IMR-90 (cell line): ENCODE measurements around the gene MUSTN1. TPM values are rescaled to one million over a fixed set of nuclear protein-coding genes. Genes with fewer than 3 reads are reported as not detected.

Experiments used
- ATAC-seq: fragments of 200-7000 bp; cut with Tn5 transposase; 2 replicates; pipeline ENCODE4 v1.9.1; 2020; ENCODE audit warnings: low read depth, mild to moderate bottlenecking, moderate library complexity
- BruUV-seq: library from RNA; stranded (reverse); fragments of 400-500 nt; replicated peaks from 2 replicates; lab custom pipeline; 2021; lab: Mats Ljungman, UMichigan
- CTCF ChIA-PET: fragments of 300-600 bp; formaldehyde crosslinking; extraction: SDS; loops from one replicate; lab custom pipeline; 2021; ENCODE audit warnings: antibody characterized with exemption; lab: Yijun Ruan, JAX
- POLR2A ChIA-PET: fragments of 300-600 bp; sonication (Branson Sonifier 250); formaldehyde crosslinking; loops from one replicate; lab custom pipeline; 2022; ENCODE audit warnings: antibody characterized with exemption; ENCODE audit not compliant: unreplicated experiment; lab: Charles Lee
- DNase-seq: peaks from one replicate; pipeline ENCODE4 v3.0.0; 2013
- H2AFZ ChIP-seq: replicated peaks from 2 replicates; pipeline ENCODE3; 2013; ENCODE audit warnings: low read length, mild to moderate bottlenecking; ENCODE audit not compliant: poor library complexity
- H2AK5ac ChIP-seq: 2 replicates; pipeline ENCODE4 v1.6.1; 2013; ENCODE audit warnings: low read depth, low read length, inconsistent platforms
- H2AK9ac ChIP-seq: replicated peaks from 2 replicates; pipeline ENCODE3; 2013; ENCODE audit warnings: mild to moderate bottlenecking, low read depth, low read length, moderate library complexity; ENCODE audit not compliant: poor library complexity
- H2BK120ac ChIP-seq: 2 replicates; pipeline ENCODE4 v1.6.1; 2013; ENCODE audit warnings: low read depth, low read length, inconsistent platforms
- H2BK15ac ChIP-seq: 3 replicates; pipeline ENCODE4 v1.6.1; 2013; ENCODE audit warnings: low read depth, low read length, inconsistent platforms
- H2BK20ac ChIP-seq: 2 replicates; pipeline ENCODE4 v1.6.1; 2013; ENCODE audit warnings: low read depth, mild to moderate bottlenecking, inconsistent platforms, low read length, moderate library complexity
- H2BK5ac ChIP-seq: 2 replicates; pipeline ENCODE4 v1.6.1; 2013; ENCODE audit warnings: mild to moderate bottlenecking, low read depth, low read length, inconsistent platforms; ENCODE audit not compliant: poor library complexity, severe bottlenecking
- H3K14ac ChIP-seq: replicated peaks from 2 replicates; pipeline ENCODE4 v1.6.1; 2013; ENCODE audit warnings: low read depth, low read length, inconsistent platforms
- H3K18ac ChIP-seq: 2 replicates; pipeline ENCODE4 v1.6.1; 2013; ENCODE audit warnings: low read depth, low read length, control low read depth
- H3K23ac ChIP-seq: 2 replicates; pipeline ENCODE4 v1.6.1; 2013; ENCODE audit warnings: low read depth, low read length, inconsistent platforms
- H3K27ac ChIP-seq: 2 replicates; pipeline ENCODE4 v1.5.1; 2013; ENCODE audit warnings: mild to moderate bottlenecking, control low read depth, low read length; ENCODE audit not compliant: insufficient read depth
- H3K27me3 ChIP-seq: 2 replicates; pipeline ENCODE4 v1.6.1; 2013; ENCODE audit warnings: low read length; ENCODE audit not compliant: control insufficient read depth, insufficient read depth
- H3K36me3 ChIP-seq: 2 replicates; pipeline ENCODE4 v1.6.1; 2013; ENCODE audit warnings: low read length, mixed read lengths; ENCODE audit not compliant: control insufficient read depth, insufficient read depth
- H3K4ac ChIP-seq: 2 replicates; pipeline ENCODE4 v1.6.1; 2013; ENCODE audit warnings: low read depth, low read length, inconsistent platforms
- H3K4me1 ChIP-seq: 2 replicates; pipeline ENCODE4 v1.6.1; 2013; ENCODE audit warnings: low read length, mixed read lengths; ENCODE audit not compliant: control insufficient read depth, insufficient read depth
- H3K4me2 ChIP-seq: 2 replicates; pipeline ENCODE4 v1.6.1; 2013; ENCODE audit warnings: low read depth, mild to moderate bottlenecking, control low read depth, low read length, moderate library complexity
- H3K4me3 ChIP-seq: 2 replicates; pipeline ENCODE4 v1.5.1; 2013; ENCODE audit warnings: low read depth, mild to moderate bottlenecking, control low read depth, low read length, moderate library complexity; ENCODE audit not compliant: insufficient read depth
- H3K56ac ChIP-seq: 2 replicates; pipeline ENCODE4 v1.6.1; 2013; ENCODE audit warnings: low read length, inconsistent platforms; ENCODE audit not compliant: insufficient read depth; ENCODE audit errors: extremely low read depth
- H3K79me1 ChIP-seq, 2 experiments: 2 replicates each; pipeline ENCODE4 v1.6.1; 2013; ENCODE audit warnings: low read length in 2 of 2, inconsistent platforms in 1 of 2, low read depth in 1 of 2
- H3K9ac ChIP-seq: 2 replicates; pipeline ENCODE4 v1.6.1; 2013; ENCODE audit warnings: low read depth, low read length, control low read depth
- H3K9me1 ChIP-seq: 2 replicates; pipeline ENCODE4 v1.6.1; 2013; ENCODE audit warnings: low read length, inconsistent platforms; ENCODE audit not compliant: insufficient read depth
- H3K9me3 ChIP-seq: 2 replicates; pipeline ENCODE4 v1.6.1; 2013; ENCODE audit warnings: low read length; ENCODE audit not compliant: control insufficient read depth, insufficient read depth
- H4K20me1 ChIP-seq: 2 replicates; pipeline ENCODE4 v1.6.1; 2013; ENCODE audit warnings: low read length, inconsistent platforms; ENCODE audit not compliant: insufficient read depth
- H4K5ac ChIP-seq: 2 replicates; pipeline ENCODE4 v1.6.1; 2013; ENCODE audit warnings: mild to moderate bottlenecking, low read depth, low read length, control low read depth
- H4K8ac ChIP-seq, 2 experiments: 2 replicates each; pipeline ENCODE4 v1.6.1; 2013; ENCODE audit warnings: low read depth in 2 of 2, low read length in 2 of 2, control low read depth in 1 of 2, inconsistent platforms in 1 of 2
- H4K91ac ChIP-seq: 2 replicates; pipeline ENCODE4 v1.6.1; 2013; ENCODE audit warnings: low read depth, low read length, inconsistent platforms; ENCODE audit not compliant: insufficient read depth
- BHLHE40 ChIP-seq: fragments of 150-350 bp; IDR thresholded peaks from 2 replicates; pipeline ENCODE4 v1.6.1; 2016; ENCODE audit warnings: mild to moderate bottlenecking, low read depth, low read length
- FOS ChIP-seq: fragments of 150-350 bp; IDR thresholded peaks from 2 replicates; pipeline ENCODE4 v1.6.1; 2016; ENCODE audit warnings: low read depth, low read length
- MAZ ChIP-seq: IDR thresholded peaks from 2 replicates; pipeline ENCODE4 v1.6.1; 2012; ENCODE audit warnings: low read depth, mild to moderate bottlenecking, low read length, improper control_type of control experiment, moderate library complexity, borderline replicate concordance
- RAD21 ChIP-seq: IDR thresholded peaks from 2 replicates; pipeline ENCODE4 v1.6.1; 2012; ENCODE audit warnings: low read length, improper control_type of control experiment
- WGBS, 2 experiments: methylation state at CpG; one replicate each; pipeline versions ENCODE4 v1.1.5 to v1.1.7; 2013; ENCODE audit warnings: missing lambda C conversion rate in 2 of 2; ENCODE audit not compliant: insufficient read length in 1 of 2; ENCODE audit errors: extremely low coverage in 2 of 2; 5-methylcytosine and 5-hydroxymethylcytosine counted together
- dilution Hi-C: fragments of 300-500 bp; cut with HindIII; formaldehyde crosslinking; loops from one replicate; pipeline ENCODE4 v1.14.3; 2018; ENCODE audit warnings: low sequenced_read_pairs; ENCODE audit not compliant: unreplicated experiment
- in situ Hi-C: fragments of 300-500 bp; cut with MboI; formaldehyde crosslinking; loops from 3 replicates; pipeline ENCODE4 v1.14.3; 2019; ENCODE audit warnings: low sequenced_read_pairs, inconsistent platforms, mixed read lengths
- intact Hi-C: fragments of 100-400 bp; cut with micrococcal nuclease; formaldehyde crosslinking; loops from 2 replicates; pipeline ENCODE4 v1.10.0; 2022
- polyA plus RNA-seq, 3 experiments: library from polyadenylated mRNA; depleted of rRNA; stranded (reverse); fragments of >200 nt; gene quantifications; 2 replicates each; pipeline ENCODE4 v1.2.3, GENCODE V29; 2012; ENCODE audit warnings: low replicate concordance in 1 of 3
- total RNA-seq: library from RNA; depleted of rRNA; stranded (reverse); fragments of >200 nt; gene quantifications from 2 replicates; pipeline ENCODE4 v1.2.3, GENCODE V29; 2012

MUSTN1 gene
- total and polyA plus RNA-seq, 2 of the 4 experiments (the other 2 are of a cell fraction): not detected

- peak; percentile 80 for TF ChIP-seq FOS
- peak; percentile 3; the same call in 1 of the 2 replicates for TF ChIP-seq RAD21
- TF ChIP-seq BHLHE40: no peak
- peak; percentile 17; the same call in 1 of the 2 replicates for TF ChIP-seq MAZ
- H3K4me1 ChIP-seq: peaks cover 11% of the 10 kb centered on the region; the same call in 1 of the 2 replicates
- no peak overlapping the region for H2BK20ac ChIP-seq
- H3K4me3 ChIP-seq: no peak overlapping the region
- H3K79me1 ChIP-seq: no peaks in the 10 kb centered on the region; a peak in 1 of 4 replicates
- no TSS peak for BruUV-seq
- H3K4me2 ChIP-seq: no peak overlapping the region
- CTCF ChIA-PET: interaction anchor here (0.6 to 1.2 kb wide), 2 partner anchors 13 to 138 kb away, joined by 3 read pairs; partner anchors contain the start of gene MUSTN1
- peaks cover 5% of the 10 kb centered on the region; the same call in 1 of the 2 replicates for H4K20me1 ChIP-seq
- POLR2A ChIA-PET: no interaction called here
- no peak overlapping the region for H3K23ac ChIP-seq
- no peak overlapping the region for H4K91ac ChIP-seq
- no peak overlapping the region for H2AK5ac ChIP-seq
- no peak overlapping the region for H3K4ac ChIP-seq
- H4K5ac ChIP-seq: no peak overlapping the region
- in situ Hi-C loops (no loop called here), intact Hi-C loops (no loop called here), dilution Hi-C loops (no loop called here)
- peak; percentile 91 for DNase-seq
- no peak overlapping the region for H2BK15ac ChIP-seq
- H3K56ac ChIP-seq: no peak overlapping the region
- H2AFZ ChIP-seq: no peak overlapping the region
- H3K27me3 ChIP-seq: no peaks in the 10 kb centered on the region
- H2AK9ac ChIP-seq: no peak overlapping the region
- no peaks in the 10 kb centered on the region; the same call in 1 of the 2 replicates for H3K9me1 ChIP-seq
- no peak overlapping the region for H2BK120ac ChIP-seq
- no peak overlapping the region for H3K9ac ChIP-seq
- no peak overlapping the region for H2BK5ac ChIP-seq
- no peak overlapping the region for H3K18ac ChIP-seq
- no peaks in the 10 kb centered on the region for H3K9me3 ChIP-seq
- ATAC-seq: peak; percentile 89
- H3K14ac ChIP-seq: no peak overlapping the region
- H3K27ac ChIP-seq: no peak overlapping the region
- H3K36me3 ChIP-seq: peaks cover 18% of the 10 kb centered on the region
- 83% methylated on average over 3 of the region's 7 CpGs; no CpG with 5 or more reads in 1 of the 2 experiments for WGBS, 2 experiments
- no peak overlapping the region for H4K8ac ChIP-seq
These were observed 13.8 kb upstream of the MUSTN1 start for GRCh38 chr3:52848617-52849016.
